MM.1S (cell line): Measurements from ENCODE around the gene PIK3R2.
"Not testable (repeated sequence)": the region's sequence is repeated elsewhere in the genome, so short reads cannot be mapped to it uniquely, and the experiment has no call there.

ENCODE experiments used
- DNase-seq: peaks from one replicate; pipeline ENCODE4 v3.0.0-alpha.2; 2015
- H2AFZ ChIP-seq: fragments of 300-600 bp; sonication (generic); 2 replicates; pipeline ENCODE4 v1.6.0; 2016; ENCODE audit warnings: antibody characterized with exemption, low read length
- H3F3A ChIP-seq: fragments of 300-600 bp; sonication (generic); 2 replicates; pipeline ENCODE4 v1.6.1; 2016; ENCODE audit warnings: mild to moderate bottlenecking, antibody characterized with exemption, low read length, moderate library complexity, mixed read lengths; ENCODE audit not compliant: insufficient read depth
- H3K27ac ChIP-seq: fragments of 300-600 bp; sonication (generic); 2 replicates; pipeline ENCODE4 v1.5.1; 2016; ENCODE audit warnings: mild to moderate bottlenecking, low read length
- H3K27me3 ChIP-seq: fragments of 300-600 bp; sonication (generic); replicated peaks from 2 replicates; pipeline ENCODE4 v1.6.0; 2016; ENCODE audit warnings: low read length; ENCODE audit not compliant: insufficient read depth
- H3K36me3 ChIP-seq: fragments of 300-600 bp; sonication (generic); replicated peaks from 2 replicates; pipeline ENCODE4 v1.6.1; 2016; ENCODE audit warnings: mild to moderate bottlenecking, low read length, mixed read lengths; ENCODE audit not compliant: insufficient read depth
- H3K4me1 ChIP-seq: fragments of 300-600 bp; sonication (generic); 2 replicates; pipeline ENCODE4 v1.6.1; 2016; ENCODE audit warnings: low read length, mixed read lengths
- H3K4me2 ChIP-seq: fragments of 300-600 bp; sonication (generic); 2 replicates; pipeline ENCODE4 v1.6.0; 2016; ENCODE audit warnings: low read depth, low read length
- H3K4me3 ChIP-seq: fragments of 300-600 bp; sonication (generic); 2 replicates; pipeline ENCODE4 v1.5.1; 2016; ENCODE audit warnings: low read length, mixed read lengths
- H3K79me2 ChIP-seq: fragments of 300-600 bp; sonication (generic); 2 replicates; pipeline ENCODE4 v1.6.1; 2016; ENCODE audit warnings: mixed run types, low read length, mixed read lengths
- H3K9ac ChIP-seq: fragments of 300-600 bp; sonication (generic); 2 replicates; pipeline ENCODE4 v1.6.1; 2016; ENCODE audit warnings: low read length, mixed read lengths
- H3K9me2 ChIP-seq: fragments of 300-600 bp; sonication (generic); replicated peaks from 2 replicates; pipeline ENCODE4 v1.6.1; 2016; ENCODE audit warnings: mild to moderate bottlenecking, low read length, mixed read lengths; ENCODE audit not compliant: insufficient read depth
- H3K9me3 ChIP-seq: fragments of 300-600 bp; sonication (generic); replicated peaks from 2 replicates; pipeline ENCODE4 v1.6.1; 2016; ENCODE audit warnings: mild to moderate bottlenecking, low read length, mixed read lengths; ENCODE audit not compliant: insufficient read depth
- H4K20me1 ChIP-seq: fragments of 300-600 bp; sonication (generic); 2 replicates; pipeline ENCODE4 v1.6.1; 2016; ENCODE audit warnings: mild to moderate bottlenecking, low read length, moderate library complexity, mixed read lengths; ENCODE audit not compliant: insufficient read depth
- EZH2 ChIP-seq: fragments of 300-600 bp; sonication (generic); optimal IDR thresholded peaks from 2 replicates; pipeline ENCODE3; 2017; ENCODE audit warnings: low read depth, mild to moderate bottlenecking, antibody characterized with exemption, low read length, mixed read lengths
- EZH2phosphoT487 ChIP-seq: fragments of 300-600 bp; sonication (generic); IDR thresholded peaks from 2 replicates; pipeline ENCODE4 v1.6.1; 2018; ENCODE audit warnings: antibody characterized with exemption, low read length
- TF ChIP-seq, protein P1 (sequence below): fragments of 300-600 bp; sonication (generic); IDR thresholded peaks from 2 replicates; pipeline ENCODE4 v1.5.1; 2016; ENCODE audit warnings: antibody characterized with exemption, low read length, mixed read lengths

PIK3R2 gene

DNA sequence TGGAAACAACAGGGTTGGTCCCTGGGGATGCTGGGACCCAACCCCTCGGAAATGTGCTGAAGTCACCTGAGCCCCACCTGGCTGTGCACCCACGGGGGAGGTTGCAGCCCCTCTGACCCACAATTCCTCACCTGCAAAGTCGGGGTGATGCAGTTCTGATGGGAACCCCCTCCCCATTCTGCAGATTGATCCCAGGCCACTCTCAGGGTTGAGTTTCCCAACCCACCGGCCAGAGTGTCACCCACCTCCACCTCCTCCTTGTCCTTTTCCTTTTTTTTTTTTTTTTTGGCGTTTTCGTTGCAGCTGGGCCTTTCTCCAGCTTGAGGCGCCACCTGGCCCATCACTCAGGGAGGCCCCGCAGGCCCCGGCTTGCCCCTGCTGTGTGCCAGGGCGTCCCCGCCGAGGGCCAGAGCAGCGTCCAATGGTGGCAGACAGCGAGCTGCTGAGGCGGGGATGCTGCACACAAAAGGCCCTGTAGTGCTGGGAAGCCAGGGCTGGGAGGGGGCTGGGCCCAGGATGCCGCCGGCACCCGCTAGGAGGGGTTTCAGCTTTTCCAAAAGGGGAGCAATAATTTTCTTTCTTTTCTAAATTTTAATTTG lies 4.6 kb downstream of the PIK3R2 start:
- H3K79me2 ChIP-seq = peaks cover 14% of the 10 kb centered on the region; the same call in 1 of the 2 replicates

DNA sequence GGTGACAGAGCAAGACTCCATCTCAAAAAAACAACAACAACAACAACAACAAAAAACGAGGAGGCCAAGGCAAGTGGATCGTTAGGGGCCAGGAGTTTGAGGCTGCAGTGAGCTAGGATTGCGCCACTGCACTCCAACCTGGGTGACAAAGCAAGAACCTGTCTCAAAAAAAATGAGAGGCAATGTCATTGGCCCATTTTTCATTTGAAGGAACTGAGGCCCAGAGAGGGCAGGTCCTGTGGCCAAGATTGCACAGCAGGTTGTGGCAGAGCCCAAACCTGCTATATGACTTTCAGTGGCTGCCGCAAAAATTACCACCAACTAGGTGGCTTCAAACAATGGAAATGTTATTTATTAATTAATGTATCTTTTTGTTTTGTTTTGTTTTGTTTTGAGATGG lies 5.5 kb downstream of the PIK3R2 start:
- Histone ChIP-seq H3K4me3 (no peak overlapping the region), H3K4me2 (no peak overlapping the region), H3K4me1 (peaks cover 4% of the 10 kb centered on the region), H4K20me1 (no peaks in the 10 kb centered on the region), H3K27ac (no peak overlapping the region), H2AFZ (no peak overlapping the region), H3K9me3 (no peaks in the 10 kb centered on the region), H3K36me3 (no peaks in the 10 kb centered on the region), H3F3A (peaks cover 5% of the 10 kb centered on the region; the same call in 1 of the 2 replicates), H3K9ac (no peak overlapping the region), H3K79me2 (peaks cover 14% of the 10 kb centered on the region; the same call in 1 of the 2 replicates), H3K27me3 (no peaks in the 10 kb centered on the region), H3K9me2 (no peaks in the 10 kb centered on the region)
- DNase-seq = no peak
- no peak for TF ChIP-seq EZH2
- TF ChIP-seq EZH2phosphoT487 = no peak
- TF ChIP-seq, protein P1, sequence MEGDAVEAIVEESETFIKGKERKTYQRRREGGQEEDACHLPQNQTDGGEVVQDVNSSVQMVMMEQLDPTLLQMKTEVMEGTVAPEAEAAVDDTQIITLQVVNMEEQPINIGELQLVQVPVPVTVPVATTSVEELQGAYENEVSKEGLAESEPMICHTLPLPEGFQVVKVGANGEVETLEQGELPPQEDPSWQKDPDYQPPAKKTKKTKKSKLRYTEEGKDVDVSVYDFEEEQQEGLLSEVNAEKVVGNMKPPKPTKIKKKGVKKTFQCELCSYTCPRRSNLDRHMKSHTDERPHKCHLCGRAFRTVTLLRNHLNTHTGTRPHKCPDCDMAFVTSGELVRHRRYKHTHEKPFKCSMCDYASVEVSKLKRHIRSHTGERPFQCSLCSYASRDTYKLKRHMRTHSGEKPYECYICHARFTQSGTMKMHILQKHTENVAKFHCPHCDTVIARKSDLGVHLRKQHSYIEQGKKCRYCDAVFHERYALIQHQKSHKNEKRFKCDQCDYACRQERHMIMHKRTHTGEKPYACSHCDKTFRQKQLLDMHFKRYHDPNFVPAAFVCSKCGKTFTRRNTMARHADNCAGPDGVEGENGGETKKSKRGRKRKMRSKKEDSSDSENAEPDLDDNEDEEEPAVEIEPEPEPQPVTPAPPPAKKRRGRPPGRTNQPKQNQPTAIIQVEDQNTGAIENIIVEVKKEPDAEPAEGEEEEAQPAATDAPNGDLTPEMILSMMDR = no peak

More for the DNA sequence above, 4.6 kb downstream of the PIK3R2 start:
- peaks cover 8% of the 10 kb centered on the region for H3F3A ChIP-seq
- H3K9me3 ChIP-seq = no peaks in the 10 kb centered on the region
- TF ChIP-seq EZH2 (no peak), EZH2phosphoT487 (no peak)
- TF ChIP-seq, protein P1 = no peak
- no peak overlapping the region for H2AFZ ChIP-seq
- no peak overlapping the region for H3K4me3 ChIP-seq
- no peak for DNase-seq
- H3K9ac ChIP-seq = no peak overlapping the region
- H4K20me1 ChIP-seq = no peaks in the 10 kb centered on the region
- H3K4me2 ChIP-seq = no peak overlapping the region
- peaks cover 4% of the 10 kb centered on the region for H3K4me1 ChIP-seq
- H3K36me3 ChIP-seq = no peaks in the 10 kb centered on the region
- H3K9me2 ChIP-seq = no peaks in the 10 kb centered on the region
- H3K27ac ChIP-seq = no peak overlapping the region
- no peaks in the 10 kb centered on the region for H3K27me3 ChIP-seq

DNA sequence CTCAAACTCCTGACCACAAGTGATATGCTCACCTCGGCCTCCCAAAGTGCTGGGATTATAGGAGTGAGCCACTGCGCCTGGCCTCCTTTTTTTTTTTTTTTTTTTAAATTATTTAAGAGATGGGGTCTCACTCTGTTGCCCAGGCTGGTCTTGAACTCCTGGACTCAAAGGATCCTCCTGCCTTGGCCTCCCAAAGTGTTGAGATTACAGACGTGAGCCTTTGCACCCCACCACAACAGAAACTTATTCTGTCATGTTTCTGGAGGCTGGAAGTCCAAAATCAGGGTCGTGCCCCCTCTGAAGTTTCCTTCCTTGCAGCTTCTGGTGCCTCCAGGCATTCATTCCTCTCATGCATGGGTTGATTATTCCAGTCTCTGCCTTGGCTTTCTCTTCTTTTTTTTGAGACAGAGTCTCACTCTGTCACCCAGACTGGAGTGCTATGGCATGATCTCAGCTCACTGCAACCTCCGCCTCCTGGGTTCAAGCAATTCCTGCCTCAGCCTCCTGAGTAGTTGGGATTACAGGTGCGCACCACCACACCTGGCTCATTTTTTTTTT lies 6.2 kb downstream of the PIK3R2 start:
- H3K27ac ChIP-seq, DNase-seq, H3K36me3 ChIP-seq, H3K27me3 ChIP-seq, H3K9me3 ChIP-seq, H3K9ac ChIP-seq, H3K4me3 ChIP-seq, H3F3A ChIP-seq, H3K4me2 ChIP-seq, H3K79me2 ChIP-seq, H2AFZ ChIP-seq, H3K4me1 ChIP-seq, H3K9me2 ChIP-seq, H4K20me1 ChIP-seq: not testable (repeated sequence)

GRCh38 chr19:18159810-18160209 lies 6.8 kb downstream of the PIK3R2 start:
- no peaks in the 10 kb centered on the region for H3K9me3 ChIP-seq
- TF ChIP-seq, protein P1 = no peak
- TF ChIP-seq EZH2 = no peak
- no peak for TF ChIP-seq EZH2phosphoT487
- peaks cover 5% of the 10 kb centered on the region; the same call in 1 of the 2 replicates for H3F3A ChIP-seq
- H2AFZ ChIP-seq = no peak overlapping the region
- no peak overlapping the region for H3K27ac ChIP-seq
- peaks cover 4% of the 10 kb centered on the region; the same call in 1 of the 2 replicates for H3K79me2 ChIP-seq
- DNase-seq = no peak
- no peaks in the 10 kb centered on the region for H3K36me3 ChIP-seq
- H4K20me1 ChIP-seq = no peaks in the 10 kb centered on the region
- no peak overlapping the region for H3K4me2 ChIP-seq
- H3K4me3 ChIP-seq = no peak overlapping the region
- H3K4me1 ChIP-seq = peaks cover 4% of the 10 kb centered on the region
- no peaks in the 10 kb centered on the region for H3K27me3 ChIP-seq
- no peaks in the 10 kb centered on the region for H3K9me2 ChIP-seq
- H3K9ac ChIP-seq = no peak overlapping the region
